Activated B cell treated with CpG ODN at 0.5 μM for 24 hours (primary cell): ENCODE data around the gene STARD9. TPM values are rescaled to one million over a fixed set of nuclear protein-coding genes. Genes with fewer than 3 reads are reported as not detected.

Experiments used
- ATAC-seq: fragments of 200-7000 bp; cut with Tn5 transposase; one replicate; pipeline ENCODE4 v1.10.0; 2021; ENCODE audit warnings: low read depth, mild to moderate bottlenecking, moderate library complexity
- CTCF ChIA-PET: fragments of 350-600 bp; sonication (Branson Sonifier 250); formaldehyde crosslinking; loops from one replicate; lab custom pipeline; 2021; ENCODE audit warnings: antibody characterized with exemption; lab: Charles Lee
- POLR2A ChIA-PET: fragments of 350-600 bp; sonication (Branson Sonifier 250); formaldehyde crosslinking; loops from one replicate; lab custom pipeline; 2021; ENCODE audit warnings: antibody characterized with exemption; lab: Charles Lee
- DNase-seq: peaks from one replicate; pipeline ENCODE4 v3.0.0; 2022
- H3K27ac Mint-ChIP-seq: one replicate; pipeline ENCODE4 v1.8.0; 2020; ENCODE audit warnings: mixed read lengths
- H3K27me3 Mint-ChIP-seq: one replicate; pipeline ENCODE4 v1.8.0; 2021; ENCODE audit warnings: mixed read lengths
- H3K36me3 Mint-ChIP-seq: one replicate; pipeline ENCODE4 v1.8.0; 2021; ENCODE audit warnings: low read depth, mixed read lengths
- H3K4me1 Mint-ChIP-seq: one replicate; pipeline ENCODE4 v1.8.0; 2021; ENCODE audit warnings: mixed read lengths
- H3K4me3 Mint-ChIP-seq: one replicate; pipeline ENCODE4 v1.8.0; 2020; ENCODE audit warnings: mild to moderate bottlenecking, mixed read lengths
- H3K9me3 Mint-ChIP-seq: one replicate; pipeline ENCODE4 v1.8.0; 2020; ENCODE audit warnings: mixed read lengths
- CTCF ChIP-seq: fragments of 200-600 bp; IDR thresholded peaks from one replicate; pipeline ENCODE4 v1.8.0; 2022; ENCODE audit warnings: antibody characterized with exemption, mild to moderate bottlenecking
- intact Hi-C: fragments of 100-400 bp; cut with micrococcal nuclease; formaldehyde crosslinking; loops from one replicate; pipeline ENCODE4 v1.15.1; 2024
- total RNA-seq: library from RNA; stranded (reverse); gene quantifications from 2 replicates; pipeline ENCODE4 v1.2.3, GENCODE V29; 2022

Gene STARD9
- total RNA-seq, 1 donor from 2014 or later = 7.1 TPM

DNA sequence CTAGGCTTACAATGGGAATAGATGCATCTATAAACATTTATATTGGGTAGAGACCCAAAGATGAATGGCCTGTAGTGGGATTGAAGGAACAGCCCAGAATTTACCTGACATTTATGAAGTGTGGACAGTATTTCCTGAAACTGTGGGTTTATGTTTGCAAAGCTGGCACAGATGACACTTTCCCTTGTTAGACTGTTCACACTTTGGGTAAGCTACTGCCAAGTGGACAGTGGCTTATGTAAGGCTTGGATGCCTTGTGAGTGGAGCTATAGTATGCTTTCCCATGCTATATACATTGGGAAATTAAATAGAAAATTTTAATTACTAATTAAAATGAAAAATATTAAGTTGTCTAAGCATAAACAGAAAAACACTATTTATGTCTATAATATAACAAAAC is 48.5 kb downstream of the STARD9 start:
- Mint-ChIP-seq H3K36me3 (no peaks in the 10 kb centered on the region), H3K4me1 (peaks cover 3% of the 10 kb centered on the region), H3K4me3 (no peak overlapping the region), H3K9me3 (no peaks in the 10 kb centered on the region), H3K27ac (no peak overlapping the region), H3K27me3 (no peaks in the 10 kb centered on the region)
- no peak for TF ChIP-seq CTCF
- ATAC-seq = no peak
- intact Hi-C loops = no loop called here
- DNase-seq = no peak
- POLR2A ChIA-PET = no interaction called here
- CTCF ChIA-PET = no interaction called here

GRCh38 chr15:42627485-42627884 is 52.1 kb downstream of the STARD9 start:
- H3K4me3 Mint-ChIP-seq = no peak overlapping the region
- intact Hi-C loops = no loop called here
- TF ChIP-seq CTCF = no peak
- no peak overlapping the region for H3K27ac Mint-ChIP-seq
- H3K4me1 Mint-ChIP-seq = peaks cover 6% of the 10 kb centered on the region
- no peak for ATAC-seq
- POLR2A ChIA-PET = no interaction called here
- H3K36me3 Mint-ChIP-seq = peaks cover 1% of the 10 kb centered on the region
- no peaks in the 10 kb centered on the region for H3K9me3 Mint-ChIP-seq
- no peaks in the 10 kb centered on the region for H3K27me3 Mint-ChIP-seq
- no peak for DNase-seq
- CTCF ChIA-PET = no interaction called here

DNA sequence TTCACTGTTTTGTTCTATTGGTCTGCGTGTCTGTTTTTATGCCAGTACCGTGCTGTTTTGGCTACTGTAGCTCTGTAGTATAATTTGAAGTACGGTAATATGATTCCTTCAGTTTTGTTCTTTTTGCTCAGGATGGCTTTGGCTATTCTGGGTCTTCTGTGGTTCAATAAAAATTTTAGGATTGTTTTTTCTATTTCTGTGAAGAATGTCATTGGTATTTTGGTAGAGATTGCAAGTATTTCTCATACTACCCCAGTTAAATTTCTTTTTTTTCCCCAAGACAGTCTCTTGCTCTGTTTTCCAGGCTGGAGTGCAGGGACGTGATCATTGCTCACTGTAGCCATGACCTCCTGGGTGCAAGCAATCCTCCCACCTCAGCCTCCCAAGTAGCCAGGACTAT is 53.4 kb downstream of the STARD9 start:
- Mint-ChIP-seq H3K4me3 (no peak overlapping the region), H3K27me3 (no peaks in the 10 kb centered on the region), H3K27ac (no peak overlapping the region), H3K9me3 (no peaks in the 10 kb centered on the region), H3K4me1 (peaks cover 6% of the 10 kb centered on the region), H3K36me3 (peaks cover 1% of the 10 kb centered on the region)
- POLR2A ChIA-PET = no interaction called here
- ATAC-seq (no peak), DNase-seq (no peak)
- intact Hi-C loops = no loop called here
- no peak for TF ChIP-seq CTCF
- CTCF ChIA-PET = no interaction called here

DNA sequence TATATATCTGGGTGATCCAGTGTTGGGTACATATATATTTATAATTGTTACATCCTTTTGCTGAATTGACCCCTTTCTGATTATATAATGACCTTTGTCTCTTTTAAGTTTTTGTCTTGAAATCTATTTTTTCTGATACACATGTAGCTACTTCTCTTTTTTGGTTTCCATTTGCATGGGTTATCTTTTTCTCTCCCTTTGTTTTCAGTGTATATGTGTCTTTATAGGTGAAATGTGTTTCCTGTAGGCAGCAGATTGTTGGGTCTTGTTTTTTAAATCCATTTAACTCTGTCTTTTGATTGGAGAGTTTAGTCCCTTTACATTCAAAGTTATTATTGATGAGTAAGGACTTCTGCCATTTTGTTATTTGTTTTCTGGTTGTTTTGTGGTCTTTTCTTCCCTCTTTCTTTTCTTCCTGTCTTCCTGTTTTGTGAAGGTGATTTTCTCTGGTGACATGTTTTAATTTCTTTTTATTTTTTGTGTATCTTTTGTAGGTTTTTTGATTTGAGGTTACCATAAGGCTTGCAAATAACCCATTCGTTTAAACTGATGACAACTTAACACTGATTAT is 56.8 kb downstream of the STARD9 start:
- Mint-ChIP-seq H3K4me3 (no peak overlapping the region), H3K36me3 (peaks cover 1% of the 10 kb centered on the region), H3K27ac (no peak overlapping the region), H3K9me3 (no peaks in the 10 kb centered on the region), H3K4me1 (peaks cover 6% of the 10 kb centered on the region), H3K27me3 (no peaks in the 10 kb centered on the region)
- POLR2A ChIA-PET = no interaction called here
- TF ChIP-seq CTCF = no peak
- DNase-seq = no peak
- intact Hi-C loops = no loop called here
- CTCF ChIA-PET = no interaction called here
- ATAC-seq = no peak

GRCh38 chr15:42640109-42640508 is 64.7 kb downstream of the STARD9 start:
- TF ChIP-seq CTCF = no peak
- no peak overlapping the region for H3K27ac Mint-ChIP-seq
- no peaks in the 10 kb centered on the region for H3K9me3 Mint-ChIP-seq
- ChIA-PET CTCF (no interaction called here), POLR2A (no interaction called here)
- ATAC-seq = no peak
- no peak for DNase-seq
- no peaks in the 10 kb centered on the region for H3K4me1 Mint-ChIP-seq
- no peaks in the 10 kb centered on the region for H3K27me3 Mint-ChIP-seq
- H3K36me3 Mint-ChIP-seq = peaks cover 9% of the 10 kb centered on the region
- H3K4me3 Mint-ChIP-seq = no peak overlapping the region
- intact Hi-C loops = no loop called here
